ENCODE results near the gene TXNRD3. TPM values are rescaled to one million over a fixed set of nuclear protein-coding genes. Genes with fewer than 3 reads are reported as not detected.

Gene TXNRD3
- total RNA-seq, 1 experiment from 2014 or later, result 6.9 TPM

GRCh38 chr3:126665959-126666657, 11.2 kb upstream of the TXNRD3 start (continued):
- no peak for TF ChIP-seq SMAD3 (CRISPR knock-in tag; IDR thresholded peaks at IDR 0.05; ENCODE audit: borderline replicate concordance)
- no peak for TF ChIP-seq IRF2 (CRISPR knock-in tag; IDR thresholded peaks at IDR 0.05; ENCODE audit: borderline replicate concordance, low read depth)
- no peak for TF ChIP-seq ZNF219 (CRISPR knock-in tag; IDR thresholded peaks at IDR 0.05; ENCODE audit: borderline replicate concordance)
- TF ChIP-seq ZNF423 (CRISPR knock-in tag; IDR thresholded peaks at IDR 0.05), result no peak

GRCh38 chr3:126665221-126665936, 10.5 kb upstream of the TXNRD3 start:
- peaks cover 4% of the 10 kb centered on the region for H3K4me1 Mint-ChIP-seq
- POLR2A ChIA-PET, result no interaction called here
- no peak overlapping the region; the same call in 1 of the 2 replicates for H3K27ac Mint-ChIP-seq

GRCh38 chr3:126664591-126665214, 9.8 kb upstream of the TXNRD3 start:
- Mint-ChIP-seq H3K27ac (no peak overlapping the region), H3K27me3 (ENCODE audit: low read depth) (no peaks in the 10 kb centered on the region; the same call in 1 of the 2 replicates)

More at GRCh38 chr3:126665221-126665936, 10.5 kb upstream of the TXNRD3 start:
- Mint-ChIP-seq H3K9me3 (no peaks in the 10 kb centered on the region), H3K36me3 (no peaks in the 10 kb centered on the region), H3K4me3 (no peak overlapping the region), H3K27me3 (ENCODE audit: low read depth) (no peaks in the 10 kb centered on the region; the same call in 1 of the 2 replicates)
- no peak for DNase-seq (ENCODE audit: low spot score)
- CTCF ChIA-PET, result interaction anchor here (0.5 to 1.0 kb wide), 3 partner anchors 14 to 62 kb away, joined by 3 read pairs; no protein-coding TSS in a partner anchor
- no peak for TF ChIP-seq IRF2 (CRISPR knock-in tag; IDR thresholded peaks at IDR 0.05; ENCODE audit: borderline replicate concordance, low read depth)
- no peak for TF ChIP-seq ZNF416 (CRISPR knock-in tag; IDR thresholded peaks at IDR 0.05)
- TF ChIP-seq E2F5 (CRISPR knock-in tag; IDR thresholded peaks at IDR 0.05), result no peak
- TF ChIP-seq ZNF425 (CRISPR knock-in tag; conservative IDR thresholded peaks at IDR 0.05), result no peak
- no peak for ATAC-seq

GRCh38 chr3:126663750-126664149, 8.8 kb upstream of the TXNRD3 start:
- ChIA-PET POLR2A (no interaction called here), CTCF (no interaction called here)
- DNase-seq (ENCODE audit: low spot score) (no peak), ATAC-seq (no peak)
- no peaks in the 10 kb centered on the region; the same call in none of the 2 replicates for H3K9me3 Mint-ChIP-seq
- no peaks in the 10 kb centered on the region for H3K36me3 Mint-ChIP-seq
- peaks cover 4% of the 10 kb centered on the region for H3K4me1 Mint-ChIP-seq
- H3K4me3 Mint-ChIP-seq, result no peak overlapping the region
- H3K27ac Mint-ChIP-seq, result no peak overlapping the region
- H3K27me3 Mint-ChIP-seq (ENCODE audit: low read depth), result no peaks in the 10 kb centered on the region; the same call in 1 of the 2 replicates
- TF ChIP-seq STAT6 (CRISPR knock-in tag; conservative IDR thresholded peaks at IDR 0.05; ENCODE audit: low read depth), result no peak
- TF ChIP-seq IRF2 (CRISPR knock-in tag; IDR thresholded peaks at IDR 0.05; ENCODE audit: borderline replicate concordance, low read depth), result no peak
- no peak for TF ChIP-seq MAX (CRISPR knock-in tag; IDR thresholded peaks at IDR 0.05)
- TF ChIP-seq PREB (CRISPR knock-in tag; IDR thresholded peaks at IDR 0.05; ENCODE audit: borderline replicate concordance), result no peak
- TF ChIP-seq ZNF219 (CRISPR knock-in tag; IDR thresholded peaks at IDR 0.05; ENCODE audit: borderline replicate concordance), result no peak

More at GRCh38 chr3:126664591-126665214, 9.8 kb upstream of the TXNRD3 start:
- ATAC-seq, result peak; percentile 64
- ChIA-PET CTCF (interaction anchor here (0.5 to 1.0 kb wide), 3 partner anchors 14 to 62 kb away, joined by 3 read pairs; no protein-coding TSS in a partner anchor), POLR2A (no interaction called here)
- no peak for TF ChIP-seq IRF1 (CRISPR knock-in tag; IDR thresholded peaks at IDR 0.05)
- no peak for TF ChIP-seq TP53 (CRISPR knock-in tag; IDR thresholded peaks at IDR 0.05)
- TF ChIP-seq NR2C2 (CRISPR knock-in tag; IDR thresholded peaks at IDR 0.05), result no peak
- no peak for TF ChIP-seq ZNF121 (CRISPR knock-in tag; IDR thresholded peaks at IDR 0.05)
- no peak for TF ChIP-seq ATF3 (CRISPR knock-in tag; conservative IDR thresholded peaks at IDR 0.05)
- no peak for TF ChIP-seq GRHL2 (CRISPR knock-in tag; IDR thresholded peaks at IDR 0.05; ENCODE audit: insufficient replicate concordance, severe bottlenecking)
- H3K4me1 Mint-ChIP-seq, result peaks cover 4% of the 10 kb centered on the region
- no peak for DNase-seq (ENCODE audit: low spot score)
- H3K9me3 Mint-ChIP-seq, result no peaks in the 10 kb centered on the region; the same call in 1 of the 2 replicates
- no peak overlapping the region for H3K4me3 Mint-ChIP-seq
- H3K36me3 Mint-ChIP-seq, result no peaks in the 10 kb centered on the region

Data from WTC11 (cell line).